ENCODE measurements around the gene CHRNB4.
A peak's percentile ranks its signal among the peaks of the same experiment; 100 is the strongest.

CHRNB4 gene

GRCh38 chr15:78630886-78631633, 9.9 kb downstream of the CHRNB4 start:
- no peak for DNase-seq

- no peak for DNase-seq
These were observed 11.3 kb downstream of the CHRNB4 start for GRCh38 chr15:78629716-78630065.

GRCh38 chr15:78629031-78629715, 11.8 kb downstream of the CHRNB4 start:
- DNase-seq: no peak

- DNase-seq: no peak
These were observed 12.8 kb downstream of the CHRNB4 start for GRCh38 chr15:78628227-78628626.

- no peak for DNase-seq
These were observed 13.7 kb downstream of the CHRNB4 start for GRCh38 chr15:78627348-78627747.

GRCh38 chr15:78626381-78626995, 14.5 kb downstream of the CHRNB4 start:
- DNase-seq: no peak

- no peak for DNase-seq
These were observed 15.3 kb downstream of the CHRNB4 start for GRCh38 chr15:78625606-78626280.

- DNase-seq: no peak
These were observed 16.1 kb downstream of the CHRNB4 start for GRCh38 chr15:78624651-78625590.

GRCh38 chr15:78623786-78624497, 17.1 kb downstream of the CHRNB4 start:
- no peak for DNase-seq

GRCh38 chr15:78621810-78622402, 19.1 kb downstream of the CHRNB4 start:
- no peak for DNase-seq

- no peak for DNase-seq
These were observed 20.2 kb downstream of the CHRNB4 start, which contains the start of gene CHRNA3 for GRCh38 chr15:78620527-78621421. TSS of gene CHRNA3 (minus strand) at chr15:78620996. CDS start at chr15:78620794, 202 bp downstream.

- DNase-seq: peak; percentile 37
These were observed 20.9 kb downstream of the CHRNB4 start for GRCh38 chr15:78620021-78620526.

GRCh38 chr15:78619022-78619950, 21.7 kb downstream of the CHRNB4 start:
- no peak for DNase-seq

GRCh38 chr15:78618490-78618934, 22.5 kb downstream of the CHRNB4 start:
- DNase-seq: peak; percentile 86

- DNase-seq: no peak
These were observed 22.9 kb downstream of the CHRNB4 start for GRCh38 chr15:78618064-78618463.

- DNase-seq: no peak
These were observed 23.5 kb downstream of the CHRNB4 start for GRCh38 chr15:78617516-78617915.

- DNase-seq: no peak
These were observed 23.9 kb downstream of the CHRNB4 start for GRCh38 chr15:78617076-78617475.

- no peak for DNase-seq
These were observed 24.5 kb downstream of the CHRNB4 start for GRCh38 chr15:78616506-78616905.

Measured in NCI-H1694 (cell line).